Neural cell (in vitro differentiated cells): ENCODE measurements around the gene BLM. TPM values are rescaled to one million over a fixed set of nuclear protein-coding genes. Genes with fewer than 3 reads are reported as not detected.

Experiments used
- H2AFZ ChIP-seq: fragments of 200-600, 300-800 bp; sonication (generic), shearing (Covaris generic); 2 replicates; pipeline ENCODE4 v1.6.0; 2014; ENCODE audit warnings: low read depth, mild to moderate bottlenecking, antibody characterized with exemption, low read length, moderate library complexity
- H3F3A ChIP-seq: fragments of 200-600 bp; shearing (Covaris generic); 2 replicates; pipeline ENCODE4 v1.6.1; 2016; ENCODE audit warnings: mild to moderate bottlenecking, moderate library complexity, mixed read lengths, antibody characterized with exemption, low read length; ENCODE audit not compliant: insufficient read depth, poor library complexity, severe bottlenecking
- H3K27ac ChIP-seq: fragments of 200-600, 300-800 bp; sonication (generic), shearing (Covaris generic); 2 replicates; pipeline ENCODE4 v1.5.1; 2014; ENCODE audit warnings: mild to moderate bottlenecking, low read length, moderate library complexity
- H3K27me3 ChIP-seq: fragments of 300-800, 200-600 bp; sonication (generic), shearing (Covaris generic); 2 replicates; pipeline ENCODE4 v1.6.0; 2014; ENCODE audit warnings: mild to moderate bottlenecking, low read depth, low read length, moderate library complexity; ENCODE audit not compliant: insufficient read depth
- H3K36me3 ChIP-seq: fragments of 300-800, 200-600 bp; sonication (generic), shearing (Covaris generic); 2 replicates; pipeline ENCODE4 v1.5.1; 2014; ENCODE audit warnings: mild to moderate bottlenecking, antibody characterized with exemption, low read length, moderate library complexity; ENCODE audit not compliant: insufficient read depth
- H3K4me2 ChIP-seq: fragments of 300-800, 200-600 bp; sonication (generic), shearing (Covaris generic); 2 replicates; pipeline ENCODE4 v1.6.0; 2014; ENCODE audit warnings: mild to moderate bottlenecking, low read length
- H3K4me3 ChIP-seq: fragments of 300-800, 200-600 bp; sonication (generic), shearing (Covaris generic); 2 replicates; pipeline ENCODE4 v1.5.1; 2014; ENCODE audit warnings: mild to moderate bottlenecking, low read length, moderate library complexity
- H3K79me2 ChIP-seq: fragments of 200-600 bp; shearing (Covaris generic); replicated peaks from 2 replicates; pipeline ENCODE4 v1.6.0; 2014; ENCODE audit warnings: mild to moderate bottlenecking, low read length, moderate library complexity; ENCODE audit not compliant: insufficient read depth
- H3K9ac ChIP-seq: fragments of 300-800, 200-600 bp; sonication (generic), shearing (Covaris generic); 2 replicates; pipeline ENCODE4 v1.6.1; 2016; ENCODE audit warnings: mild to moderate bottlenecking, low read length, mixed read lengths
- H3K9me2 ChIP-seq: fragments of 200-600 bp; shearing (Covaris generic); 2 replicates; pipeline ENCODE4 v1.6.1; 2016; ENCODE audit warnings: mild to moderate bottlenecking, low read length, mixed read lengths; ENCODE audit not compliant: insufficient read depth
- H3K9me3 ChIP-seq: fragments of 200-600, 300-800 bp; sonication (generic), shearing (Covaris generic); 2 replicates; pipeline ENCODE4 v1.6.1; 2016; ENCODE audit warnings: mild to moderate bottlenecking, mixed run types, low read length, moderate library complexity, mixed read lengths
- H4K20me1 ChIP-seq: fragments of 200-600 bp; shearing (Covaris generic); 2 replicates; pipeline ENCODE4 v1.6.1; 2016; ENCODE audit warnings: mild to moderate bottlenecking, mixed run types; ENCODE audit not compliant: insufficient read depth
- EP300 ChIP-seq: fragments of 450-650 bp; conservative IDR thresholded peaks from 2 replicates; pipeline ENCODE4 v1.6.1; 2014; ENCODE audit warnings: antibody characterized with exemption, mild to moderate bottlenecking, moderate library complexity; ENCODE audit not compliant: poor library complexity, severe bottlenecking
- EZH2 ChIP-seq: fragments of 200-600, 300-800 bp; shearing (Covaris generic), sonication (generic); IDR thresholded peaks from 2 replicates; pipeline ENCODE4 v1.6.1; 2014; ENCODE audit warnings: antibody characterized with exemption, low read length, borderline replicate concordance, mild to moderate bottlenecking; ENCODE audit not compliant: insufficient read depth, poor library complexity, severe bottlenecking
- MXI1 ChIP-seq: fragments of 450-650 bp; conservative IDR thresholded peaks from 2 replicates; pipeline ENCODE4 v1.6.1; 2014; ENCODE audit warnings: antibody characterized with exemption, mild to moderate bottlenecking; ENCODE audit not compliant: poor library complexity, severe bottlenecking
- POLR2AphosphoS5 ChIP-seq: IDR thresholded peaks from 2 replicates; pipeline ENCODE4 v1.6.1; 2012
- RAD21 ChIP-seq: fragments of 450-650 bp; conservative IDR thresholded peaks from 2 replicates; pipeline ENCODE4 v1.6.1; 2014; ENCODE audit warnings: antibody characterized with exemption, mild to moderate bottlenecking, moderate library complexity
- SMC3 ChIP-seq: fragments of 450-650 bp; conservative IDR thresholded peaks from 2 replicates; pipeline ENCODE4 v1.6.1; 2014; ENCODE audit warnings: antibody characterized with exemption, mild to moderate bottlenecking, moderate library complexity; ENCODE audit not compliant: poor library complexity
- TAF1 ChIP-seq: IDR thresholded peaks from 2 replicates; pipeline ENCODE4 v1.6.1; 2012; ENCODE audit warnings: low read depth
- polyA plus RNA-seq: library from polyadenylated mRNA; depleted of rRNA; stranded (reverse); fragments of >200 nt; gene quantifications from 2 replicates; pipeline ENCODE4 v1.2.3, GENCODE V29; 2014
- TF ChIP-seq, protein P1 (sequence below): IDR thresholded peaks from 2 replicates; pipeline ENCODE4 v1.6.1; 2012; ENCODE audit warnings: borderline replicate concordance
- TF ChIP-seq, protein P2 (sequence below): fragments of 450-650 bp; IDR thresholded peaks from 2 replicates; pipeline ENCODE4 v1.5.1; 2014; ENCODE audit warnings: antibody characterized with exemption, mild to moderate bottlenecking, moderate library complexity; ENCODE audit not compliant: poor library complexity, severe bottlenecking

Gene BLM
- polyA plus RNA-seq, 1 donor from 2014 or later: 4.5 TPM

DNA sequence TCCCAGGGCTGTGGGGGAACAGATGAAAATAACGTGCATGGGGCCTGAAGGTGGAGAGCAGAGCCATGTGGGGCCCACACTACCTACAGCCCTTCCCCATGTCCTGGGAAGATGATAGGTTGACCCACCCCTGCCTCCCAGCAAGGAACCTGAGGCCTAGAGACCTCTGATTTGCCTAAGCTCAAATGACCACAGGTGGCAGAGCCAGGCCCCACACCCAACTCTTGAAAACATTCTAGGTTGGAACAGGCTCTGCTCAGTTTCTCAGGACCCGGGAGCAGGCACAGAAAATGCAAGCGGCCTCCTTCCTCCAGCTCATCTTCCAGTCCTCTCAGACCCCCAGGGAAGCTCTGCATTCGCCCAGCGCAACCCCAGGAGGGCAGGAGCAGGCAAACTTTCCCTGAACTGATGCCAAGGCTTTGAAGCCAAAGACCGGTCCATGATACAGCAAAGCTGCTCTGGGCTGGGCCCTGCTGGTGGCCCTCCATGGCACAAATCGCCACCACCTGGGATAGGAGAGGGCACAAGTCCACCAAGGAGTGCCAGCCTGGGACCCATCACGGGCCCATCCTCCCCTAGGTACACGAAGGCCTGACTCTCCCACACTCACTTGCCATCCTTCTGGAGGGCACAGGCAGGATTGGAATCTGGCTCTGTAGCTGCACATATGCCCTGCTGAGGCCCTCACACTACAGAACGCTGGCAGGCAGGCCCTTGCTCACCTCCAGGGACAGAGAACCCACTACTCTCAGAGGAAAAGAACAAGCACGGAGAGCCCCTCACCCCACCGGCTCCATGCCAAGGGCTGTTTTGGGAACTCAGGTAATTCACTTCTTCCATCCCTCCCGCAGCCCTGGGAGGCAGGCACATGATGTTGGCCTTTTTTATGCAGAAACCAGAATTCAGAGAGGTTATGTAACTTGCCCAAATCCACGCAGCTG, 100.2 kb downstream of the BLM start:
- Histone ChIP-seq H3K9me3 (no peaks in the 10 kb centered on the region), H3K27ac (no peak overlapping the region), H3K36me3 (no peaks in the 10 kb centered on the region), H3F3A (no peaks in the 10 kb centered on the region), H3K27me3 (no peaks in the 10 kb centered on the region), H3K9me2 (no peaks in the 10 kb centered on the region), H3K4me3 (no peak overlapping the region), H4K20me1 (no peaks in the 10 kb centered on the region), H2AFZ (no peak overlapping the region), H3K4me2 (no peak overlapping the region), H3K9ac (no peak overlapping the region), H3K79me2 (no peaks in the 10 kb centered on the region)
- no peak for TF ChIP-seq MXI1
- TF ChIP-seq, protein P1, sequence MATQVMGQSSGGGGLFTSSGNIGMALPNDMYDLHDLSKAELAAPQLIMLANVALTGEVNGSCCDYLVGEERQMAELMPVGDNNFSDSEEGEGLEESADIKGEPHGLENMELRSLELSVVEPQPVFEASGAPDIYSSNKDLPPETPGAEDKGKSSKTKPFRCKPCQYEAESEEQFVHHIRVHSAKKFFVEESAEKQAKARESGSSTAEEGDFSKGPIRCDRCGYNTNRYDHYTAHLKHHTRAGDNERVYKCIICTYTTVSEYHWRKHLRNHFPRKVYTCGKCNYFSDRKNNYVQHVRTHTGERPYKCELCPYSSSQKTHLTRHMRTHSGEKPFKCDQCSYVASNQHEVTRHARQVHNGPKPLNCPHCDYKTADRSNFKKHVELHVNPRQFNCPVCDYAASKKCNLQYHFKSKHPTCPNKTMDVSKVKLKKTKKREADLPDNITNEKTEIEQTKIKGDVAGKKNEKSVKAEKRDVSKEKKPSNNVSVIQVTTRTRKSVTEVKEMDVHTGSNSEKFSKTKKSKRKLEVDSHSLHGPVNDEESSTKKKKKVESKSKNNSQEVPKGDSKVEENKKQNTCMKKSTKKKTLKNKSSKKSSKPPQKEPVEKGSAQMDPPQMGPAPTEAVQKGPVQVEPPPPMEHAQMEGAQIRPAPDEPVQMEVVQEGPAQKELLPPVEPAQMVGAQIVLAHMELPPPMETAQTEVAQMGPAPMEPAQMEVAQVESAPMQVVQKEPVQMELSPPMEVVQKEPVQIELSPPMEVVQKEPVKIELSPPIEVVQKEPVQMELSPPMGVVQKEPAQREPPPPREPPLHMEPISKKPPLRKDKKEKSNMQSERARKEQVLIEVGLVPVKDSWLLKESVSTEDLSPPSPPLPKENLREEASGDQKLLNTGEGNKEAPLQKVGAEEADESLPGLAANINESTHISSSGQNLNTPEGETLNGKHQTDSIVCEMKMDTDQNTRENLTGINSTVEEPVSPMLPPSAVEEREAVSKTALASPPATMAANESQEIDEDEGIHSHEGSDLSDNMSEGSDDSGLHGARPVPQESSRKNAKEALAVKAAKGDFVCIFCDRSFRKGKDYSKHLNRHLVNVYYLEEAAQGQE: no peak
- TF ChIP-seq EZH2: no peak
- TF ChIP-seq TAF1: no peak
- TF ChIP-seq SMC3: no peak
- TF ChIP-seq EP300: no peak
- no peak for TF ChIP-seq RAD21
- TF ChIP-seq, protein P2, sequence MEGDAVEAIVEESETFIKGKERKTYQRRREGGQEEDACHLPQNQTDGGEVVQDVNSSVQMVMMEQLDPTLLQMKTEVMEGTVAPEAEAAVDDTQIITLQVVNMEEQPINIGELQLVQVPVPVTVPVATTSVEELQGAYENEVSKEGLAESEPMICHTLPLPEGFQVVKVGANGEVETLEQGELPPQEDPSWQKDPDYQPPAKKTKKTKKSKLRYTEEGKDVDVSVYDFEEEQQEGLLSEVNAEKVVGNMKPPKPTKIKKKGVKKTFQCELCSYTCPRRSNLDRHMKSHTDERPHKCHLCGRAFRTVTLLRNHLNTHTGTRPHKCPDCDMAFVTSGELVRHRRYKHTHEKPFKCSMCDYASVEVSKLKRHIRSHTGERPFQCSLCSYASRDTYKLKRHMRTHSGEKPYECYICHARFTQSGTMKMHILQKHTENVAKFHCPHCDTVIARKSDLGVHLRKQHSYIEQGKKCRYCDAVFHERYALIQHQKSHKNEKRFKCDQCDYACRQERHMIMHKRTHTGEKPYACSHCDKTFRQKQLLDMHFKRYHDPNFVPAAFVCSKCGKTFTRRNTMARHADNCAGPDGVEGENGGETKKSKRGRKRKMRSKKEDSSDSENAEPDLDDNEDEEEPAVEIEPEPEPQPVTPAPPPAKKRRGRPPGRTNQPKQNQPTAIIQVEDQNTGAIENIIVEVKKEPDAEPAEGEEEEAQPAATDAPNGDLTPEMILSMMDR: no peak
- TF ChIP-seq POLR2AphosphoS5: no peak

DNA sequence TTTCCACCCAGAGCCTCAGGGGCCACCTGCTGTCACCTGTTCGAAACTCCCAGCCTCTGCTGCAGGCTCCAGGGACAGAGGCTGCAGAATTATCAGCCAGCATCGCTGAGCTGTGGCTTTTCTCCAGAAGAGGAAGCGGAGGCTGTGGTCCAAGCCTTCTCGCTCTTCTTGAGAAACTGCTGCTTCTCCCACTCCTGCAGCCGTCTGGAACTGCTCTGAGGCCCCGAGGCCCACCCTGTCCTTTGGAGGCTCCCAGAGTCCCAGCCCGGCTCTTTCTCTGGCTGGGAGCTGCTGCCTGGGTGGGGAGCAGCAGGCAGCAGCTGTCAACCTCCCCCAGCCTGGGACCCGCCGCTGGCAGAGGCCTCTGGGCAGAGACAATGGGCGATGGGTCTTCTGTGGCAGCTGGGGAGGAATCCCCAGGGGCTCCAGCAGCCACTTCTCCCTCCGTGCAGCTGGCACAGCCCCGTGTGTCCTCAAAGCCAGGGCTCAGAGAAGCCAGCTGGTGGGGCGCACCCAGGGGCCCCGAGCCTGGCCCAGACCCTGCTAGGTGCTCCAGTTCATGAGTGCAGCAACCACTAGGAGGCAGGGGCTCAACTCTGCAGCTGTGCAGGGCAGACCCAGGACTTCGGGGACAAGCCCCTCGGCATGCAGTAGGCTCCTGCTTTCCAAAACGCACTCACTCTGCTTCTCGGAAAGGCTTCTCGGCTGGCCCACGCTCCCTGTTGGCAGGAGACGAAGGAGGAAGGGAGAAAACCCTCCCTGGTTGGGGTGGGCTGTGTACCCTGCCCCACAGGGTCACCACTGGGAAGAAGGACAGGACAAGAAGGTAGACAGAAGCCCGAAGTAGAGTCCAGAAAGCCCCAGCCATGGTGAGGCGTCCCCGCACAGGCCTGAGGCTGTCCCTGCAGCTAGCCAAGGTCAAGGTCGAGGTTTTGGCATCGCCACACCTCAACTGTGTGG, 101.4 kb downstream of the BLM start:
- H4K20me1 ChIP-seq: no peaks in the 10 kb centered on the region

More for the DNA sequence above, 101.4 kb downstream of the BLM start:
- H3K27me3 ChIP-seq: no peaks in the 10 kb centered on the region
- no peaks in the 10 kb centered on the region for H3K9me3 ChIP-seq
- H3K9ac ChIP-seq: no peak overlapping the region
- no peaks in the 10 kb centered on the region for H3K36me3 ChIP-seq
- no peak overlapping the region for H3K4me3 ChIP-seq
- H3K79me2 ChIP-seq: no peaks in the 10 kb centered on the region
- H3F3A ChIP-seq: no peaks in the 10 kb centered on the region
- H3K27ac ChIP-seq: no peak overlapping the region
- no peak overlapping the region for H3K4me2 ChIP-seq
- H2AFZ ChIP-seq: no peak overlapping the region
- H3K9me2 ChIP-seq: no peaks in the 10 kb centered on the region
- TF ChIP-seq EZH2 (no peak), TAF1 (no peak), MXI1 (no peak), EP300 (no peak), RAD21 (no peak), POLR2AphosphoS5 (no peak), SMC3 (no peak)
- TF ChIP-seq, protein P1: no peak
- TF ChIP-seq, protein P2: no peak
